Retina (tissue), 1 donor: Measurements from ENCODE around the gene JAML.

Experiments
- DNase-seq: peaks from one replicate; pipeline ENCODE4 v3.0.0-alpha.2; 2016

Gene JAML

DNA sequence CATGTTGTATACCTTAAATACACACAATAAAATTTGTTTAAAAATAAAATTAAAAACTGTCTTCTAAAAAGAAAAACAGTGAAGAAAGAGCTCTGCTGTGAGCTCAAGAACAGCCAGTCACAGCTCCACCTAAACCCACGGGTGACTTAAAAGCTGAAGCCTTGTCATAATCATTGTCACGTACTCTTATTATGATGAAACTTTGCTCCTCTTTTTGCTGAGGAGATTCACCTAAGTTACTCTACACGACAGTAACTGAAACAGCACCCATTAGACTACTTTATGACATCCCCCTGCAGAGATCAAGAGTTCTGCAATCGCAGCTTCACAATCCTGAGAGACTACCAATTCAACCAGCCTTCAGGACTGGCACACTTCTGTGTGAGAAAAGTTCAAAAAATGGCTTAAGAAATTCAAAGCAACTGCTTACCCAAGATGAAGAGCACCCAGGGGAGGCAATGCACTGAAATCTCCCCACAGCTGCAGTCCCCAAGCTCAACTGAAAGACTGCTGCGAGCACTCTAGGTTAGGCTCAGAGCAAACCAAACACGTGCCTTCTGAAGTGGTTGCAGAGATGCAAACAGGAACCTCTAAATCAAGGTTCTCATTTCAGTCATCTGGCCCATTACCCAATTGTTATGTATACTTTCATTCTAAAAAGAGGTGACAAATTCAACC is at the start of gene JAML:
Gene JAML, minus strand, starts transcription at position 501 of the 678 bp plus-strand sequence. CDS start 10,145 bp downstream, outside the sequence.
- DNase-seq, result no peak

DNA sequence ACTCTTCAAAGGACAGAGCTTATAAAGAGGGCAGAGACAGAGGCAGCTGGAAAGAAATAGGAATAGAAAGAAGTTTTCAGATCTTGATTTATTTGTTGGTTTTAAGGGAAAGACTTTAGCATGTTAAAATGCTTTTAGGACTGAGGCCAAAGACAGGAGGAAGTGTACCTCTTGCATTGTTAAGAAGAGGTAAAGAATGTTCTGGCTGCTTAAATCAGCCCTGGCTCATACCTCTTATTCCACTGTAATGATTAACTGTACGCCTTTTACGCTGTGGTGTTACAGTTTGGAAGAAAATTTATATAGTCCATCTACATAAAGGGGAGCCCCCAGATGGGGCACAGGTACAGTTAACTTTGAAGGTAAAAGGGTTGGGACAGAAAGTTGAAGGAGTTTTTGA is 49.4 kb upstream of the JAML start:
- no peak for DNase-seq

DNA sequence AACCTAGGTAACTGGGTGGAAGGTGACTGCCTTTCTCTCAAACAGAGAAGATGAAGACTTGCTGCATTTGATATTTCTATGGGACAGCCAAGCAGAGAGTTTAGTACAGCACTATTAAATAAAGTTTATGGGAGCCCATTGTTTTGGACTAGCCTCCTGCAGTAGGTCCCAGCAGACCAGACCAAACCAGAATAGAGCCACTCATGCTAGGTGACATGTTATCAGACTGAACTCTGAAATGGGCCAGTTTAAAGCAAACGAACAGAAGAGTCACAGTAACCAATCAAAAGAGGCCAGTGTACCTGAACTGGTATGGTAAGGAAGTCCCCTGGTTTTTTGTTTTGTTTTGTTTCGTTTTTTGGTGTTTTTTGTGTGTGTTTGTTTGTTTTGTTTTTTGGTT is 47.2 kb upstream of the JAML start:
- no peak for DNase-seq

GRCh38 chr11:118267486-118267885 is 42.7 kb upstream of the JAML start:
- peak; percentile 47 for DNase-seq

DNA sequence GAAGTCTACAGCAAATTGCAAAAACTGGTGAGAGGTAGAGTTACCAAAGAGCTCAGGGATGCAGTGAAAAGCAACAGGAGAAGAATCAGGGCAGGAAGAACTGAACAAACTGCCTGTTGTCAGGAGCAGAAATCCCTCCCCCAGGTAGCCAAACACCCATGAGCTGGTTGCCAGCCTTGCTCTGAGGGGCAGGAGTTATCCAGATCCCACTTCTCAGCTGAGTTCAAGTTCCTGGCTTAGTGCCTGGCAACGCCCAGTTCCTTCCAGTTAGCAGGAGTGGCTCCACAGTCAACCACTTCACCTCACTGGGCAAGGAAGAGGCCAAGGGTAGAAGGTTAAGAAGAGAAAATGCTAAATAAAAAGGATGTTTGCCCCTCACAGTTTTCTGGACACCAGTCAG is 41.1 kb upstream of the JAML start:
- no peak for DNase-seq

DNA sequence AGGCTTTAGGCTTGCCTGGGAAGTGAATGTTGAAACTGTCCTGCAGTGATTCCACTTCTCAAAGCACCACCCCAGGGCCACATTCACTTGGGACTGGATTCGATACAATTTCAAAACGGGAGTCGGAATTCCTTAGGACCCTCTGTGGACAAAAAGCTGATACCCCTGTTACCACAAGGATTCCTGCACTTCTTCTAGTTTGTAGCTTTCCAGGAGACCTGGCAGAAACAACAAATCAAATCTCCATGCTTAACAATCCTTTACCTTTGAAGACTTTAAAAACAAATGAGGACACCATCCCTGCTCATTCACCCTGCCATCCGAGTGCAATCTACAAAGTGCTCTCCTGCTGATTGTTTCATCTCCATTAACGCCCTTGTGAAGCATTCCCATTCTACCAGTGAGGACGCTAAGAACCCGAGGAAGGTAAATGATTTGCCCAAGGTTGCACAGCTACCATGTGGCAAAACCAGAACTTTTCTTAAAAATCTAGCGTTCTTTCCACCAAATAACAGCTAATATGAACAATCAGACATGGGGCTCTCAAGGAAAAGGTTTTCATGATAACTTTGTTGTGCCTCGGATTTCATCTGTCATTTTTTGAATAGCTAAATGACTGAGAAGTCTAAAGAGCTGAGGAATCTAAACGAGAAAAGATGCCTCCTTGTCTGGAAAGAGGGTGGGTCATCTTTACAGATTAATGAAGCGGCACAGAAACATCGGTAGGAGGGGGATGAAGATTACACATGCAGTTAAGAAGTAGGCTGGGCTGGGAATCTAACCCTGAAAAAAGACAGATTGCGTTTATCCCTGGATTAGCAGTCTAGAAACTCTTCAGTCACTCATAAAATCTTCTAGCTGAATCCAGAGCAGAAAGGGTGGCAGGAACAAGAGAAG is 40.0 kb upstream of the JAML start:
- DNase-seq, result peak; percentile 14

GRCh38 chr11:118263695-118264568 is 39.1 kb upstream of the JAML start, which contains the start of gene MPZL2:
TSS of gene MPZL2 (minus strand) at chr11:118264297. CDS start at chr11:118264153, 144 bp downstream.
- DNase-seq, result peak; percentile 39

DNA sequence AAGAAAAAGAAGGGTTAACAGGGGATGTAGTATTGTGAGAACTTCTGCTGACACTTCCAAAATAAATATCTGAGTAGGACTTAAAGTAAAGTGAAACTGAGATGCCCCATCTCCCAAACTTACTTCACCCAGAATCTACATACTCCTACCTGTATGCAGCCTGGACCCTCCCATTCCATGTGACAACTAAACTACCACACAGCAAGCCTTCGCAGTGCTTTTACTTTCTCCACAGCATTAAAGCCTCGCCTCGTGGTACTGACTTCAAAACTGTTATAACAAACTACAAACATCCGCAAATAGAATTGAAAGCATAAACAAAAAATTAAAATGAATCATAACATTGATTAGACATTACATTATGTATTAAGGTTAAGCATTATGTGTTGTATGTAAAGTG is 38.3 kb upstream of the JAML start:
- no peak for DNase-seq

- DNase-seq, result no peak
These were observed 35.5 kb upstream of the JAML start for GRCh38 chr11:118260353-118260752.

DNA sequence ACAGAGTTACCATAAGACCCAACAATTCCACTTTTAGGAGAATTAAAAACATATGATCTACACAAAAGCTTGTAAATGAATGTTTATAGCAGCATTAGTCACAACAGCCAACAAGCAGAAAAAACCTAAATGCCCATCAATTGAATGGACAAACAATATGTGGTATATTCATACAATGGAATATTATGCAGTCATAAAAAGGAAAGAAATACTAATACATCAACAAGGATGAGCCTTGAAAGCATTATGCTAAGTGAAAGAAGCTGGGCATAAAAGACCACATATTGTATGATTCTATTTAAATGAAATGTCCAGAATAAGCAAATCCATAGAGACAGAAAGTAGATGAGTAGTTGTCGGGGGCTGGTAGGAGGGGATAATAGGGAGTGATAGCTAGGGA is 34.3 kb upstream of the JAML start:
- no peak for DNase-seq

DNA sequence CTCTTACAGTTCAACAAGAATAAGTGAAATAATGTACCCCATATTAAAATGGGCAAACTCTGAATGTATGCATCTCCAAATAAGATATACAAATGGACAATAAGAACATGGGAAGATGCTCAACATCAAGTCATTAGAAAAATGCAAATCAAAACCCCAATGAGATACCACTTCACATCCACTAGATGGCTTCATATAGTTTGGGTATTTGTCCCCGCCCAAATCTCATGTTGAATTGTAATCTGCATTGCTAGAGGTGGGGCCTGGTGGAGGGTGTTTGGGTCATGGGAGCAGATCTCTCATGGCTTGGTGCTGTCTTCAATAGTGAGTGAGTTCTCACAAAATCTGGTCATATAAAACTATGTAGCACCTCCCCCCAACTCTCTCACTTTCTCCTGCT is 33.6 kb upstream of the JAML start:
- no peak for DNase-seq

DNA sequence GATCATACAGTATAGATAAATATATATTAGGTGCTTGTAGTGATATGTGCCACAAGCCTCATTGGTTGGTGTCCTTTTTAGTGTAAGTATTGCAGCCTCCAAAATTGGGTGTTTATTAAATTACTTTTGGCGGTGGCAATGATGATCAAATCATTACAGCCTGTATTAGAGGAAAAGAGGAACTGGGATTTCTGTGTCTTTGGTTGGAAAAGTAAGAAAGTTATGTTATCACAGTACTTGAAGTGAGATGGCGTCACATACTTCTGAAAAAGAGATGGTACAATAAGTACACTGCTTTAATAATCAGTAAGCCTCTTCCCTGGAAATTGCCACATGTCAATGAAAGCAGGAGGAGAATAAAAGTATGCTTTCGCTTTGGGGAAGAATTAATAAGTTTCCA is 27.9 kb upstream of the JAML start:
- no peak for DNase-seq

DNA sequence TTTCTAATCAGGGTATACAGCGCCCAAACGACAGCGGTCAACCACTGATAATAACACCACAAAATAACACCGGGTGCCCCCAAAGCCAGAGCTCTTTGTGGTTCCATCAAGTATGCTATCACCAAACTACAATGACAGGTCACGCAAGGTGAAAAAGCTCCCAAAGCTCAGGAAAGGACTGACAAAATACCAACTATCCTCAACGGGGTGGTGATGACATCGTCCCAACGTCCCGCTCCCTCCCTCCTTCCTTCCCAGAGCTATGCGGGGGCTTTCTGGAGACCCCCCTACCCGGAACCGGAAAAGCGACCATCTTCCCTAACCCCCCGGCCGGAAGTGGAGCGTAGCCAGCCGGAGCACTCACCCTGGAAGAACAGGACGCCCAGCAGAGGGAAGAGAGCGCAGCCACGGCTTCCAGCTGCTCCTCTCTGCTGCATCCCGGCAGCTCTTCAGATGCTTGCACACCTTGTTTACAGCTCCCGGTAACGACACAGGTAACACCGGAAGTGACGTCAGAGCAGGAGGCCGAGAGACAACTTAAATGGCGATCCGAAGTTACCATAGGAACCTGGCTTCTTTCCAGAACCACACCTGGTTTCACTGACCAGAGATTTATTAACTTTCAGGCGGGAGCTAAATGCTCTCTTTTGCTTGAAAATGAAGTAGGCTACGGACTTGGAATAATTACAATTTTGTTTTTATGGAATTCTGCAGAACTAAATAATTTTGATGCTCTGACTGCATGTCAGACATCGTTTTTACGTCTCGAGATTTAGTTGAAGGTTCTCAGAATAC is 27.2 kb upstream of the JAML start, which contains the start of gene MPZL3:
Gene MPZL3, minus strand, starts transcription at position 508 of the 795 bp plus-strand sequence. Its CDS starts 71 bp downstream, at position 437.
- DNase-seq, result peak; percentile 98

- DNase-seq, result no peak
These were observed 22.2 kb upstream of the JAML start for GRCh38 chr11:118247041-118247440.

DNA sequence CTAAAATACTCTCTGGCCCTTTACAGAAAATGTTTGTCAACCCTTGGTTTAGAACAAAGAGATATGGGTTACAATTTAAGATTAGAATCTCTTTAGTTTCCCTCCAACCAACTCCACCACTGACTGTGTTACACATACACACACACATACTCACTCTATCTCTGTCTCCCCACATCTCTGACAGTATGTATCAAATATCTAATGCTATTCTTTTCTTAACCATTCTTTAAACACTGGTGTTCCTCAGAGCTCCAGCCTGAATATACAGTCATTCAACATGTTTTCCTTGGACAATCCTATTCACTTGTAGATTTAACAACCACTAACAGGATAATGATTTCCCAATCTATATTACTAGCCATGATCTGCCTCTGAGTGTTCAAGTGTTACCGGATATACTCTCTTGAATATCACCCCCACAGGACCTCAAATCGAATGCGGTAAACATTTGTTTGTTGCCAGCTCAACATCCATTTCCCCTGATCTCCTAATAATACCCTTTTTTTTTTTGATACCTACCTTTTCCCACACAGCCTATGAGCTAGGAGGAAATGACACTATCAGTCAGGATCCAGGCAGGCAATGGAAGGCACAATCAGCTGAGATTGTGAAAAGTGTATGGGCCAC is 21.2 kb upstream of the JAML start:
- no peak for DNase-seq

DNA sequence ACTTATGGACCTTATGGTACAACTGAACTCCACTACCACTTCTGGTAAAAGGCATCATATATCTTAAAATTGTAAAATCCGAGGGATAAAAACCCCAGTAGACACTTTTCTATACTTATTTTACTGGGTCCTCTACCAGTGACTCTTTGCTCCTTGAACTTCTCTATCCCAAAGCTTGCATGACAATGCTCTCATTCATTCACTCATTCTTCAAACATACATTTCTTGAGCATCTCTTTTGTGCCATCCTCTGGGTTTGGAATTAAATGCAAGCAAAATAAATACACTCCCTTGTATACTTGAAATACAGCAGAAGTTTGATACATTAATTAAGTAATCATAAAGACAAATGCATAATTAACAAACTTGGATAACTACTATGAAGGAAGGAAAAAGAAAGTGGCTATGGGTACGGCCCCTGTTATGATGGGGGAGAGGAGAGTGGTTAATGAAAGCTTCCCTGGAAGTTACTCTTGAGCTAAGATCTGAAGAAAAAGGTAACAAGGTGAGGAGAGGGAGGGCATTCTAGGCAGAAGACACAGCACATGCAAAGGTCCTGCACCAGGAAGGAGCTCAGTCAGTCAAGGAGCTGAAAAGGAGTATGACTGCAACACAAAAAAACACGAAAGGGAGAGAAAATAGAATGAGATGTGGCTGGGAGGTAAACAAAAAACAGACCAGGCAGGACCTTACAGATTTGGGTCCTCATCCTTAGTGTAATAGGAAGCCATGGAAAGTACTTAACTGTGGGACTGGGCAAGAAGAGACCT is 19.4 kb upstream of the JAML start:
- no peak for DNase-seq

DNA sequence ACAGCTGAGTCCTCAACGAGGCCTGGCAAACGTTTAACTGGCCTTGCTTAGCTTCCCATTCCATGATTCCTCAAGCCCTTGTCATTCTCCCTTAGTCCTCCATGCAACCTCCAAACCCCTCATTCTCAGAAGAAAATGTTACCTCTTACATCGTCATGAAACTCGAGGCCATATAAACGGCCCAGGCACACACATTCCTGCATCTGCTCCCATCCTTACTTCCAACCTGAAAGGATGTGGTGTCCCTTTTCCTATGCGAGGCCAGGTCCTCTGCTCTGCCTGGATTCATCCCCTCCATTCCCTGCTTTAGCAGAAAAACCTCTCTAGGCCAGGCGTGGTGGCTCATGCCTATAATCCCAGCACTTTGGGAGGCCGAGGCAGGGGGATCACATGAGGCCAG is 18.4 kb upstream of the JAML start:
- no peak for DNase-seq

DNA sequence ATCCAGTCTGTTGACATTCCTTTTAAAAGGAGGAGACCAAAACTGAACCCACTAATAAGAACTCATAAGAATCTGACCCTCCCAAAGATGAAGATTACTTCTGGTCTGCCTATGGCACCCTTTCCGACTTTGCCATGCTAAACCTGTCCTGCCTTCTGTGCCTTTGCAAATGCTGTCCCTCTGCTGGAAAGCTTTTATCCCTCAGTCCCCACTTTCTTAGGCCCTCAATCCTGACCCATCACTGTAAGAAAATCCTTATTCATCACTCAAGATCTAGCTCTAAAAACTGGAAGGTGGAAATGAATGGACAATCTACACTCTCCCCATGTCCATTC is 16.9 kb upstream of the JAML start:
- no peak for DNase-seq

- no peak for DNase-seq
These were observed 16.4 kb upstream of the JAML start for GRCh38 chr11:118240999-118241763.
